ENCODE measurements around the gene MBTPS1.

GRCh38 chr16:84016477-84016876 is 100.3 kb downstream of the MBTPS1 start:
- TF ChIP-seq CTCF (conservative IDR thresholded peaks at IDR 0.05 in 1 of 2, IDR thresholded peaks at IDR 0.05 in 1 of 2; ENCODE audit: extremely low read depth in 1 of 2, insufficient read depth in 1 of 2, low read depth in 1 of 2, low read length in 2 of 2) (no peak), EZH2 (IDR thresholded peaks at IDR 0.05; ENCODE audit: borderline replicate concordance, low read length) (no peak)
